ENCODE measurements around the gene SYTL2.
"Not testable (repeated sequence)": the region's sequence is repeated elsewhere in the genome, so short reads cannot be mapped to it uniquely, and the experiment has no call there.

SYTL2 gene, protein sequence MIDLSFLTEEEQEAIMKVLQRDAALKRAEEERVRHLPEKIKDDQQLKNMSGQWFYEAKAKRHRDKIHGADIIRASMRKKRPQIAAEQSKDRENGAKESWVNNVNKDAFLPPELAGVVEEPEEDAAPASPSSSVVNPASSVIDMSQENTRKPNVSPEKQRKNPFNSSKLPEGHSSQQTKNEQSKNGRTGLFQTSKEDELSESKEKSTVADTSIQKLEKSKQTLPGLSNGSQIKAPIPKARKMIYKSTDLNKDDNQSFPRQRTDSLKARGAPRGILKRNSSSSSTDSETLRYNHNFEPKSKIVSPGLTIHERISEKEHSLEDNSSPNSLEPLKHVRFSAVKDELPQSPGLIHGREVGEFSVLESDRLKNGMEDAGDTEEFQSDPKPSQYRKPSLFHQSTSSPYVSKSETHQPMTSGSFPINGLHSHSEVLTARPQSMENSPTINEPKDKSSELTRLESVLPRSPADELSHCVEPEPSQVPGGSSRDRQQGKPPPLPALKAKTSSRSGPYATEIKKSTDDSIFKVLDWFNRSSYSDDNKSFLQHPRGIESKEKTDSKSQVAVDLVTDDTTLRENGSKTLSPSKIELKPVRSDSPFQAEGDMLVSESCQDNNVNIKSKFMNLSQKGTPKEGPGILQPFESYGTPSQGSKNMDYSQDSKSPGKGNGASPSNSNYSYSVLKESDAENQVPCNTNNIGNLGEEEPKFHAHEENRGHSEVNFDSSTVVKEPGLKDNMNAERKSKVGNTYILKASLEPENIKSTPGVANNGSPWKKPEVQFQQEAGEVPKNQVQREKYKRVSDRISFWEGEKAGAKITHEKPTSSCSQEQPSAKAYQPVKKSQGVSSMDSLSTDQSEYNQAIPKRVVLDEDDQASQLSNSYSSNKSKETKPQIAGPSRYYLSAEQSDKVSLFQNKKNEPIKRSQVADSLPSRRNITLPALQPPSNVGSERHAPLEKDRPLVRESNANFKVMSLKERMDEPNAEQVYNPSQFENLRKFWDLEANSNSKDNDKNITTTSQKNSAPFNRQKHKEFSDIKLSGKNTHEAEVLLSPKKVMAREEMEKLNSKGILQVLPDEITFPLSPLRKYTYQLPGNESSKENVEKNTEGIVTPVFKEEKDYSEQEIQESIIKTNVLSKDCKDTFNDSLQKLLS (N-terminal part only)

GRCh38 chr11:85810871-85811611 is at the start of gene SYTL2:
TSS of gene SYTL2 (minus strand) at chr11:85811141. CDS start at chr11:85757725, 53,416 bp downstream.
- peak; percentile 82 for DNase-seq

DNA sequence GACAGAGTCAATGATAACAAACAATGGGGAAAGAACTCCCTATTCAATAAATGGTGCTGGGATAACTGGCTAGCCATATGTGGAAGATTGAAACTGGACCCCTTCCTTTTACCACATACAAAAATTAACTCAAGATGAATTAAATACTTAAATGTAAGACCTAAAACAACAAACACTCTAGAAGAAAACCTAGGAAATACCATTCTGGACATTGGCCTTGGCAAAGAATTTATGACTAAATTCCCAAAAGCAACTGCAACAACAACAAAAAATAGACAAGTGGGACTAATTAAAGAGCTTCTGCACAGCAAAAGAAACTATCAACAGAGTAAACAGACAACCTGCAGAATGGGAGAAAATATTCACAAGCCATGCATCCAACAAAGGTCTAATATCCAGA is 48.6 kb upstream of the SYTL2 start:
- DNase-seq = not testable (repeated sequence)

DNA sequence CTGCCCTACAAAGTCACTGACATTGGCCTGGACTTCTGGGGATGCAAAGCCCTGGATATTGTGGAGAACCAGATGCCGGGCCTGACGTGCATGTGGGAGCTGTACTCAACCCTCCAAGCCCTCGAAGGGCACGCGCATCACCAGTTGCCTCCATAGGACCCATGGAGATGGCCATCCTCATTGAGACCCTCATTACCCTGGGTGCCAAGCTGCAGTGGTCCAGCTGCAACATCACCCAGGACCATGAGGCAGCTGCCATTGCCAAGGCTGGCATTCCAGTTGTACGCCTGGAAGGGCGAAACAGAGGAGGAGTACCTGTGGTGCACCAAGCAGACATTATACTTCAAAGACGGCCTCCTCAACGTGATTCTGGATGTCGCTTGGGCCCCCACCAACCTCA is 46.2 kb upstream of the SYTL2 start:
- no peak for DNase-seq

GRCh38 chr11:85855341-85855656 is 44.4 kb upstream of the SYTL2 start, which contains the start of gene CCDC83:
TSS of gene CCDC83 (plus strand) at chr11:85855383. CDS start at chr11:85865124, 9,741 bp downstream.
- no peak for DNase-seq

DNA sequence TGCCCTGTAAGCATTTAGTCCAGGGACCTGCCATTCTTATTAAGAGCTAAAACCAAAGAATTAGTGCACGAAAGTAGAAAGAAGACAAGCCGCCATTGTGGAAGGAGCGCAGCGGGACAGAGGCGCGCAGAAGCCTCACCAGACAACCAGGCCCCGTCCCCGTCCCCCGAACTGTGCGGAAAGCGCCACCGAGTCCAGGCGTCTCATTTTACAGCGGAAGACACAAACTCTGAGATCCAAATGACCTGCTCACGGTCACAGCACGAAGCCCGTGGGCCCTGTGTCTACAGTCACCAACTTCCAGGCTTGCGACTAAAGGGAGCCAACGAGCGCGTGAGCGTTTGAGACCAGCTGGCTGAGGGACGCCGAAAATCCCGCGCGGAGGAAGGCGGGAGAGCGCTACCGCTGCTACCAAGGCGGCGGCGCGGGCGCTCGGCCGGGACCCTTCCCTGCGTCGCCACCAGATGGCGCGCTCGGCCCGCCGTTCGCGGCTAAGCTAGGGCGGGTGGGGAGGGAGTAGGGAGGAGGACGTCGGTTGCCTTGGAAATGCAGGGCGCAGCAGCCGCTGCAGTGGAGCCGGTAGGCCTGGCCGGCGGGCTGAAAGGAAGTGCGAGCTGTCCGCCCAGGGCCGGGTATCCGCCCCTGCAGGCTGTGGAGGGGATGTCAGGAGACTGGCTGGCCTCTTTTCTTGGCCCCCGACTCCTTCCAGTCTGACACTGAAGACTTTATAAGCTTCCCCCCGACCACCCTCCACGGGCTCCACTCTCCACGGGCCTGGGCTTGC is 43.8 kb upstream of the SYTL2 start:
- peak; percentile 97 for DNase-seq

- no peak for DNase-seq
Measured at GRCh38 chr11:85854212-85854556, 43.2 kb upstream of the SYTL2 start.

- DNase-seq = not testable (repeated sequence)
Measured at GRCh38 chr11:85853541-85853940, 42.6 kb upstream of the SYTL2 start.

- not testable (repeated sequence) for DNase-seq
Measured at GRCh38 chr11:85852754-85853153, 41.8 kb upstream of the SYTL2 start.

- DNase-seq = no peak
Measured at GRCh38 chr11:85848556-85848955, 37.6 kb upstream of the SYTL2 start.

DNA sequence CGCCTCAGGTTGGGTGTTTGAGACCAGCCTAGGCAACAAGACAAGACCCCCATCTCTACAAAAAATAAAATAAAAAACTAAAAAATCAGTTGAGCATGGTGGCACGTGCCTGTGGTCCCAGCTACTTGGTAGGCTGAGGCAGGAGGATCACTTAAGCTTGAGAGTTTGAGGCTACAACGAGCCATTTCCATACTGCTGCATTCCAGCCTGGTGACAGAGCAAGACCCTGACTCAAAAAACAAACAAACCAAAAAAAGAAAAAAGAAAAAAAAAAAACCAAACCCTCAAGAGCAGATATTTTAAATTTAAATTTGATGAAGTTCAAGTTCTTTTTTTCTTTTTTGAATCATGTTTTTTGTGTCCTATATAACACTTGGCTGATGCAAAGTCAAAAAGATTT is 37.1 kb upstream of the SYTL2 start:
- DNase-seq = no peak

DNA sequence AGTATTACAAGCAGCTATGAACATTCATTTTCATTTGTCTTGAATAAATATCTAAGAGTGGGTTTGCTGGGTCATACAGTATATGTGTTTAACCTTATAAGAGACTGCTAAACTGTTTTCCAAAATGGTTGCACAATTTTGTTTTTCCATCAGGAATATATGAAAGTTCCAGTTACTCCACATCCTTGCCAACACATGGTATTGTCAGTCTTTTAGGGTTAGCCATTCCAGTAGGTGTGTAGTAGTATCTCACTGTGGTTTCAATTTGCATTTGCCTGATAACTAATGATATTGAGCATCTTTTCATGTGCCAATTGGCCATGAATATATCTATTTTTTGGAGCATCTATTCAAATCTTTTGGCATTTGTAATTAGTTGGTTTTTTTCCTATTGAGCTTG is 36.5 kb upstream of the SYTL2 start:
- no peak for DNase-seq

GRCh38 chr11:85845124-85845631 is 34.2 kb upstream of the SYTL2 start:
- no peak for DNase-seq

DNA sequence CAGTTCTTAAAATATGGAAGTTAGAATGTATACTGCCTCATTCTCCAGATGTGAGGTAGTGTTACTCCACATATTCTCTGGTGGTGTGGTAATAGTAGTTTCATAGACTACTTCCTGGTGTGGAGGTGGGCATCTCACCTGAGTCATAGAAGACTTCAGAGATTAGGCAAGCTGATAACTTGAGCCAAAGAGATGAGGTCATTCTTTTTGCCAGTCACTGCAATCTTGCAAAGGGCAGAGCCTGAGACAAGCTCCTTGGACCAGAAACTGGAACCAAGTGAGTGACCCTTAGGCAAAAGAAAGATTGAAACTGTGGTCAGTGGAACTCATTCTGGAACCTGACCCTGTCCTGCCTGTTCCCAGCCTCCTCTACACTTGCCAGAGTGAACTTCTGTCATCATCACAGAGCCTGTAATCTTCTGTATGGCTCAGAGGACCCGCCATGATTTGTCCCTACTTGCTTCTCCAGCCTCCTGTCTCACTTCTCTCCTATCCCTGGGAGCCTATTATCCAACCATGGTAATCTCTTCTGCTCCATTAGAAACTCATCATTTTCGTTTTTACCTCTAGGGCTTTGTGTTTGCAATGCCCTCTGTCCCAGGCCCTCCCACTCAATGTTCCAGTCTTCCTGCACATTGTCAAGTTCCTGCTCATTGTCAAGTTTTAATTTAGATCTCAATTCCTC is 33.6 kb upstream of the SYTL2 start:
- DNase-seq = peak; percentile 29

GRCh38 chr11:85843929-85844328 is 33.0 kb upstream of the SYTL2 start:
- no peak for DNase-seq

DNA sequence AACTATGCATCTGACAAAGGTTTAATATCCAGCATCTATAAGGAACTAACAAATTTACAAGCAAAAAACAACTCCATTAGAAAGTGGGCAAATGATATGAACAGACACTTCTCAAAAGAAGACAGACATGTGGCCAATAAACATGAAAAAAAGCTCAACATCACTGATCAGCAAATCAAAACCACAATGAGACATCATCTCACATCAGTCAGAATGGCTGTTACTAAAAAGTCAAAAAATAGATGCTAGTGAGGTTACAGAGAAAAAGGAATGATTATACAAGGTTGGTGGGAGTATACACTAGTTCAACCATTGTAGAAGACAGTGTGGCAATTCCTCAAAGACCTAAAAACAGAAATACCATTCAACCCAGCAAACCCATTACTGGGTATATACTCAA is 30.0 kb upstream of the SYTL2 start:
- not testable (repeated sequence) for DNase-seq

DNA sequence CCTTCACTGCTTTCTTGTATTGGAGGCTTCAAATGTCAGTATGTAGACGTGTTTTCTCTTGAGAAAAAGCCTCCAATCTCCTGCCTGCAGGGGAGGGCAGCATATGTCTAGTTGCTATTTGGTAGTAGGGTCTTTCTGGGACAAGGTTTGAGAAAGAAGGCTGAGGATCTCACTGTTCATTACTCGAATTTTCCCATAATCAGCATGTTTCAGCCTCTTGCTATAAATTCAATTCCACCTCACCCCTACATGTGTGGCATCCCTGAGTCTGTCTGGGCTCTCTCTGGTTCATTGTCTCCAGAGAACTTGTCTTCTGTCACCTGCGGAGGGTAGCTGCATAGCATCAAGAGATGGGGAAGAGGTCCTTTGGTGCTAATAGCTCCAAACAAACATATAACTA is 24.8 kb upstream of the SYTL2 start:
- no peak for DNase-seq

DNA sequence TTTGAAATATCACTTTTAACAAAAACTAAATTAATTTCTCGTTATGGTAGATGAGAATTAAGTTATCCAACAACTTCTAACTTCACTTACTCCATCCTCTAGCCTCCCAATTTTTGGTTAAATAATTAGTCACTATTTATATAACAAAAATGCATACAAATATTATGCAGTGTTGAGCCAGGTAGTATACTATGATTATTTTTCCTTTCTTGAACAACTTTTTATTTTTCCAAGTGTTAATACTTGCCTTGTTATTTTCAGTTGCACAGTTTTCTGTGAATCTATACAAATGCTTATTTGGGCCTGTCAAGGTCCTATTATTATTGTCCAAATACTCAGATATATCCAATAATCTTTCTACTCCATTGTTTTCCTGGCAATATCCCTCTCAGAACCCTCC is 24.3 kb upstream of the SYTL2 start:
- no peak for DNase-seq

DNA sequence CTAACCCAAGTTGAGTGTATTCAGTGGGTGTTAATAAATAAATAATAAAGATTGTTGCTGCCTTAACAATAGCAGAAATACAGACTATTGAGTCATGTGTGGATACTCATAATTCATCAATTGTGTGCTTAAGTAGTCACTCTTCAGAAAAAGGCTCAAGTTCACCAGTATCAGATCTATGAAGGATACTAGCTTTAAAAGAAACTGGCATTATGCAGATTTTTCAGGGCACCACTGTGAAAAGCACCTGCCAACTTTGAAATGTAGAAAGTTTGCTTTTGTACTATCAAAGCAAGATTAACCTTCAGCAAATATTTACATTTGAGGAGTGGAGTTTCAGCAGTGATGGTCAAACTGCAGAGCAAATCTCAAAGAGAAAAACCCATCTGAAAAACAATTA is 20.1 kb upstream of the SYTL2 start:
- no peak for DNase-seq

- DNase-seq = no peak
Measured at GRCh38 chr11:85829172-85829571, 18.2 kb upstream of the SYTL2 start.

DNA sequence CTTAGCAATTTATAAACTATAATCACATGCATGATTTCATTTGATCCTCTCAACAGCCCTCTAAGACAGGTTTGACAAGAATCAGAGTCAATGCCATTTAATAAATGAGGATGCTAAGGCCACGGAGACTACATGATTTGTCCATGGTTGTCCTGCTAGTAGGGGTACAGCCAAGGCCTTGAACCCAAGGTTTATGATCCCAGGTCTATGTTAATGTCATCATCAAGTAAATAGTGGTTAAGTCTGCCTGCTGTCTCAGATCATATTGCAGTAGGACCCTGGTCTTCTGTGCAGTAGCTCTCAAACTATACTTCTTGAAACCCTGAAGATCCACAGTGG is 17.7 kb upstream of the SYTL2 start:
- no peak for DNase-seq
